ENCODE measurements around the gene SAT1. TPM values are rescaled to one million over a fixed set of nuclear protein-coding genes. Genes with fewer than 3 reads are reported as not detected.
A peak's percentile ranks its signal among the peaks of the same experiment; 100 is the strongest.

The SAT1 gene
- total RNA-seq = 193 and 242 TPM in 2 replicates
- long read RNA-seq, transcript SAT1-201 (2 exons, 801 nt) = minor isoform, 8 of 372 reads
- long read RNA-seq, transcript SAT1-207 (3 exons, 1,033 nt) = minor isoform, 7 of 372 reads
- long read RNA-seq, transcript SAT1-204 (6 exons, 1,065 nt) = major isoform, 171 of 372 reads
- long read RNA-seq, transcript SAT1-209 (7 exons, 1,135 nt) = minor isoform, 41 of 372 reads
- long read RNA-seq, partial matches to known transcripts = 2 of 372 reads
- long read RNA-seq, other reads (novel, unspliced or antisense) = 143 of 372 reads

GRCh38 chrX:23782863-23783588 is at the start of gene SAT1:
Gene SAT1, plus strand, starts transcription at chrX:23783173. Its CDS starts 179 bp downstream, at chrX:23783352.
- Mint-ChIP-seq H3K4me1 (ENCODE audit: low read depth) (peaks cover 25% of the 10 kb centered on the region), H3K27me3 (no peaks in the 10 kb centered on the region), H3K4me3 (ENCODE audit: low read depth) (peak within 1 kb of the TSS; percentile 91), H3K27ac (peak within 1 kb of the TSS; percentile 94), H3K9me3 (ENCODE audit: low read depth) (no peaks in the 10 kb centered on the region), H3K36me3 (ENCODE audit: insufficient read depth) (peaks cover 17% of the 10 kb centered on the region)
- peak; percentile 99 for DNase-seq (ENCODE audit: low spot score, unreplicated experiment)
- TF ChIP-seq CTCF (IDR thresholded peaks at IDR 0.05; ENCODE audit: unreplicated experiment) = peak; percentile 96

- H3K27me3 Mint-ChIP-seq = no peaks in the 10 kb centered on the region
- peaks cover 3% of the 10 kb centered on the region for H3K9me3 Mint-ChIP-seq (ENCODE audit: low read depth)
- H3K27ac Mint-ChIP-seq = no peak overlapping the region
- H3K4me3 Mint-ChIP-seq (ENCODE audit: low read depth) = no peak overlapping the region
- no peak for TF ChIP-seq CTCF (IDR thresholded peaks at IDR 0.05; ENCODE audit: unreplicated experiment)
- H3K4me1 Mint-ChIP-seq (ENCODE audit: low read depth) = peaks cover 8% of the 10 kb centered on the region
- no peak for DNase-seq (ENCODE audit: low spot score, unreplicated experiment)
- peaks cover 5% of the 10 kb centered on the region for H3K36me3 Mint-ChIP-seq (ENCODE audit: insufficient read depth)
Measured at GRCh38 chrX:23736030-23736429, 46.9 kb upstream of the SAT1 start.

DNA sequence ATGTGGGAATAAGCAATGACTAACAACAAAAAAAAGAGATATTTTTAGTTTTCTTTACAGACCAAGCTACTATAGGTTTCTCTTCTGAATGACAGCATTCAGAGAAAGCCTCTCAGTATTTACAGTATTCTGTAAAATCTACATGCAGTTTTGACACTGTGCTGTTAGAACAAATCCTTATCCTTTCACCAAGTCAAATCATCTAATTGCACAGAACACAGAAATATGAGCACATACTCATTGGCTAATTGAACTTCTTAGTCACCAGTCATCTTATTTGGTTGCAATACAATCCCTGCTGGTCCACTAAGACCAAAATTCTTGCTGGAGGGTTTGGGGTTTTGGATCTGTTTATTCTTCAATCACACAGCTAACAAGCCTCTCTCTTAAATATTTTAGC is 45.6 kb upstream of the SAT1 start:
- Mint-ChIP-seq H3K4me3 (ENCODE audit: low read depth) (no peak overlapping the region), H3K27me3 (no peaks in the 10 kb centered on the region), H3K9me3 (ENCODE audit: low read depth) (no peaks in the 10 kb centered on the region), H3K4me1 (ENCODE audit: low read depth) (peaks cover 15% of the 10 kb centered on the region), H3K27ac (no peak overlapping the region), H3K36me3 (ENCODE audit: insufficient read depth) (no peaks in the 10 kb centered on the region)
- DNase-seq (ENCODE audit: low spot score, unreplicated experiment) = no peak
- no peak for TF ChIP-seq CTCF (IDR thresholded peaks at IDR 0.05; ENCODE audit: unreplicated experiment)

GRCh38 chrX:23742174-23742696 is 40.7 kb upstream of the SAT1 start:
- DNase-seq (ENCODE audit: low spot score, unreplicated experiment) = no peak
- no peaks in the 10 kb centered on the region for H3K27me3 Mint-ChIP-seq

More at GRCh38 chrX:23742174-23742696, 40.7 kb upstream of the SAT1 start:
- Mint-ChIP-seq H3K27ac (peak overlapping the region; percentile 48), H3K4me1 (ENCODE audit: low read depth) (peaks cover 11% of the 10 kb centered on the region), H3K9me3 (ENCODE audit: low read depth) (no peaks in the 10 kb centered on the region), H3K36me3 (ENCODE audit: insufficient read depth) (no peaks in the 10 kb centered on the region), H3K4me3 (ENCODE audit: low read depth) (peak overlapping the region; percentile 76)
- TF ChIP-seq CTCF (IDR thresholded peaks at IDR 0.05; ENCODE audit: unreplicated experiment) = no peak
